H1 (cell line): ENCODE data around the gene BICRAL. TPM values are rescaled to one million over a fixed set of nuclear protein-coding genes. Genes with fewer than 3 reads are reported as not detected.

ENCODE experiments used
- CTCF ChIA-PET: fragments of 300-600 bp; sonication (Branson Sonifier 250); formaldehyde crosslinking; loops from one replicate; lab custom pipeline; 2021; ENCODE audit not compliant: partially characterized antibody; lab: Charles Lee
- POLR2A ChIA-PET: fragments of 300-600 bp; sonication (Branson Sonifier 250); formaldehyde crosslinking; loops from one replicate; lab custom pipeline; 2021; ENCODE audit warnings: inconsistent platforms; ENCODE audit not compliant: partially characterized antibody; lab: Charles Lee
- DNase-seq, 2 experiments: peaks; one replicate each; pipeline versions ENCODE4 v3.0.0 to v3.0.0-alpha.2; 2010 to 2022; ENCODE audit warnings: low spot score in 2 of 2, low read depth in 1 of 2, mixed read lengths in 1 of 2
- FAIRE-seq: peaks from 2 replicates; lab custom pipeline; 2011; peaks lifted over from hg19 to GRCh38; lab: Jason Lieb, UNC
- H2AFZ ChIP-seq: 2 replicates; pipeline ENCODE4 v1.8.1; 2012; ENCODE audit warnings: low read length, inconsistent platforms
- H2AK5ac ChIP-seq: 2 replicates; pipeline ENCODE4 v1.6.1; 2013; ENCODE audit warnings: low read depth, low read length
- H2BK120ac ChIP-seq: replicated peaks from 2 replicates; pipeline ENCODE3; 2013; ENCODE audit warnings: low read depth, low read length, inconsistent platforms
- H2BK12ac ChIP-seq: 2 replicates; pipeline ENCODE4 v1.6.1; 2013; ENCODE audit warnings: low read depth, low read length
- H2BK15ac ChIP-seq: 2 replicates; pipeline ENCODE4 v1.6.1; 2013; ENCODE audit warnings: low read length
- H2BK20ac ChIP-seq: 2 replicates; pipeline ENCODE4 v1.6.1; 2013; ENCODE audit warnings: low read length
- H2BK5ac ChIP-seq: 2 replicates; pipeline ENCODE4 v1.6.1; 2013; ENCODE audit warnings: low read depth, low read length
- H3K14ac ChIP-seq: 2 replicates; pipeline ENCODE4 v1.6.1; 2013; ENCODE audit warnings: inconsistent platforms; ENCODE audit not compliant: insufficient read length
- H3K18ac ChIP-seq: 2 replicates; pipeline ENCODE4 v1.6.1; 2013; ENCODE audit warnings: low read length; ENCODE audit errors: extremely low read depth
- H3K23ac ChIP-seq: 2 replicates; pipeline ENCODE4 v1.6.1; 2013; ENCODE audit warnings: inconsistent platforms; ENCODE audit not compliant: insufficient read length
- H3K23me2 ChIP-seq: 2 replicates; pipeline ENCODE4 v1.6.1; 2013; ENCODE audit warnings: low read depth, low read length
- H3K27ac ChIP-seq: 2 replicates; pipeline ENCODE4 v1.6.1; 2011; ENCODE audit warnings: low read depth, low read length, inconsistent platforms
- H3K27me3 ChIP-seq, 4 experiments: replicated peaks in 1 of 4; 1 replicate in 1 of 4; 2 replicates in 3 of 4; pipeline versions ENCODE4 v1.6.1 to v1.8.1; 2011 to 2013; ENCODE audit warnings: low read length in 3 of 4, mild to moderate bottlenecking in 3 of 4, inconsistent platforms in 2 of 4, mixed read lengths in 2 of 4, moderate library complexity in 1 of 4; ENCODE audit not compliant: control insufficient read depth in 3 of 4, insufficient read depth in 3 of 4; ENCODE audit errors: extremely low read depth in 1 of 4
- H3K36me3 ChIP-seq, 4 experiments: 2 replicates each; pipeline versions ENCODE4 v1.6.1 to v1.8.1; 2011 to 2013; ENCODE audit warnings: mild to moderate bottlenecking in 4 of 4, low read length in 3 of 4, moderate library complexity in 2 of 4, control low read depth in 1 of 4, inconsistent platforms in 1 of 4; ENCODE audit not compliant: insufficient read depth in 4 of 4, control insufficient read depth in 2 of 4
- H3K4ac ChIP-seq: replicated peaks from 2 replicates; pipeline ENCODE3; 2013; ENCODE audit warnings: low read length, low read depth, mixed read lengths, inconsistent platforms; ENCODE audit not compliant: insufficient read length
- H3K4me1 ChIP-seq, 4 experiments: replicated peaks in 1 of 4; 1 replicate in 1 of 4; 2 replicates in 3 of 4; pipeline versions ENCODE4 v1.6.1 to v1.8.1; 2011 to 2013; ENCODE audit warnings: low read length in 3 of 4, inconsistent platforms in 2 of 4, mixed read lengths in 1 of 4; ENCODE audit not compliant: insufficient read depth in 4 of 4, control insufficient read depth in 3 of 4
- H3K4me2 ChIP-seq, 2 experiments: 2 replicates each; pipeline versions ENCODE4 v1.6.1 to v1.8.1; 2011 to 2013; ENCODE audit warnings: low read depth in 2 of 2, low read length in 2 of 2, control low read depth in 1 of 2, inconsistent platforms in 1 of 2, mild to moderate bottlenecking in 1 of 2; ENCODE audit not compliant: insufficient read depth in 1 of 2
- H3K4me3 ChIP-seq, 4 experiments: fragments of 200-600, 300-600 bp in 1 of 4; sonication (generic), shearing (Covaris generic), sonication (Bioruptor Twin) in 1 of 4; 2 replicates each; pipeline versions ENCODE4 v1.5.1 to v1.8.1; 2011 to 2016; ENCODE audit warnings: low read length in 4 of 4, low read depth in 3 of 4, control low read depth in 2 of 4, inconsistent platforms in 2 of 4, mild to moderate bottlenecking in 2 of 4, mixed read lengths in 1 of 4, moderate library complexity in 1 of 4; ENCODE audit not compliant: insufficient read depth in 2 of 4; ENCODE audit errors: extremely low read depth in 1 of 4
- H3K56ac ChIP-seq: replicated peaks from 2 replicates; pipeline ENCODE3; 2013; ENCODE audit warnings: low read depth, mild to moderate bottlenecking, mixed read lengths, low read length, inconsistent platforms; ENCODE audit not compliant: insufficient read length
- H3K79me1 ChIP-seq: 2 replicates; pipeline ENCODE4 v1.6.1; 2013; ENCODE audit warnings: low read depth, low read length, control low read depth
- H3K79me2 ChIP-seq, 2 experiments: 2 replicates each; pipeline versions ENCODE4 v1.6.1 to v1.8.1; 2012 to 2013; ENCODE audit warnings: low read length in 2 of 2, mild to moderate bottlenecking in 2 of 2, inconsistent platforms in 1 of 2; ENCODE audit not compliant: insufficient read depth in 2 of 2, control insufficient read depth in 1 of 2
- H3K9ac ChIP-seq, 4 experiments: replicated peaks in 1 of 4; 1 replicate in 1 of 4; 2 replicates in 3 of 4; pipeline versions ENCODE4 v1.6.1 to v1.8.1; 2011 to 2013; ENCODE audit warnings: low read depth in 3 of 4, low read length in 3 of 4, control low read depth in 2 of 4, mild to moderate bottlenecking in 2 of 4, moderate library complexity in 2 of 4, inconsistent platforms in 1 of 4; ENCODE audit errors: extremely low read depth in 1 of 4
- H3K9me3 ChIP-seq, 2 experiments: 2 replicates each; pipeline versions ENCODE4 v1.6.1 to v1.8.1; 2012 to 2013; ENCODE audit warnings: mild to moderate bottlenecking in 2 of 2, moderate library complexity in 2 of 2, control low read depth in 1 of 2, inconsistent platforms in 1 of 2, low read depth in 1 of 2, low read length in 1 of 2, mixed read lengths in 1 of 2; ENCODE audit not compliant: insufficient read depth in 2 of 2
- H4K20me1 ChIP-seq, 2 experiments: replicated peaks in 1 of 2; 2 replicates each; pipeline versions ENCODE3 to v1.8.1; 2011 to 2013; ENCODE audit warnings: inconsistent platforms in 2 of 2, low read length in 2 of 2, mild to moderate bottlenecking in 1 of 2; ENCODE audit not compliant: insufficient read depth in 2 of 2, control insufficient read depth in 1 of 2
- H4K5ac ChIP-seq: 2 replicates; pipeline ENCODE4 v1.6.1; 2013; ENCODE audit warnings: low read length, low read depth, mixed read lengths, inconsistent platforms; ENCODE audit not compliant: insufficient read length
- H4K8ac ChIP-seq: 2 replicates; pipeline ENCODE4 v1.8.0; 2013; ENCODE audit warnings: mild to moderate bottlenecking, moderate library complexity, low read length, inconsistent platforms; ENCODE audit not compliant: insufficient read depth; ENCODE audit errors: extremely low read depth
- H4K91ac ChIP-seq: replicated peaks from 2 replicates; pipeline ENCODE3; 2013; ENCODE audit warnings: low read length, mixed read lengths, inconsistent platforms; ENCODE audit not compliant: insufficient read length
- NRF1 ChIP-seq: IDR thresholded peaks from 2 replicates; pipeline ENCODE4 v1.6.1; 2011; ENCODE audit warnings: mild to moderate bottlenecking, low read depth, low read length, improper control_type of control experiment
- PHF8 ChIP-seq: fragments of 200-600 bp; sonication (generic); conservative IDR thresholded peaks from 2 replicates; pipeline ENCODE4 v1.7.1; 2012; ENCODE audit warnings: low read depth, mild to moderate bottlenecking, inconsistent platforms, low read length, moderate library complexity
- POU5F1 ChIP-seq: IDR thresholded peaks from 2 replicates; pipeline ENCODE4 v1.6.1; 2011; ENCODE audit warnings: low read depth, mild to moderate bottlenecking, low read length, moderate library complexity
- RFX5 ChIP-seq: IDR thresholded peaks from 2 replicates; pipeline ENCODE4 v1.6.1; 2011; ENCODE audit warnings: low read depth, low read length, improper control_type of control experiment, borderline replicate concordance
- SIN3A ChIP-seq, 2 experiments: IDR thresholded peaks in 1 of 2; conservative IDR thresholded peaks in 1 of 2; 2 replicates each; pipeline ENCODE4 v1.6.1; 2011 to 2012; ENCODE audit warnings: low read length in 2 of 2, improper control_type of control experiment in 1 of 2, low read depth in 1 of 2, mild to moderate bottlenecking in 1 of 2
- SP1 ChIP-seq: IDR thresholded peaks from 2 replicates; pipeline ENCODE4 v1.6.1; 2011; ENCODE audit warnings: low read depth, low read length
- TEAD4 ChIP-seq: IDR thresholded peaks from 2 replicates; pipeline ENCODE4 v1.6.1; 2012; ENCODE audit warnings: low read depth, low read length, inconsistent platforms, mixed read lengths
- ZNF274 ChIP-seq: IDR thresholded peaks from 2 replicates; pipeline ENCODE4 v1.7.0; 2012; ENCODE audit warnings: low read length, borderline replicate concordance; ENCODE audit errors: extremely low read depth
- whole genome bisulfite sequencing, 2 experiments: shearing (Covaris generic) in 1 of 2; methylation state at CpG; one replicate each; pipeline versions ENCODE4 v1.1.6 to v1.1.7; 2013 to 2015; ENCODE audit warnings: low lambda C conversion rate in 2 of 2, mixed read lengths in 2 of 2, inconsistent platforms in 1 of 2, low coverage in 1 of 2, missing lambda C conversion rate in 1 of 2; ENCODE audit not compliant: insufficient replicate concordance in 2 of 2, insufficient coverage in 1 of 2, insufficient read length in 1 of 2; ENCODE audit errors: extremely low coverage in 1 of 2, missing lambda C conversion rate in 1 of 2; 5-methylcytosine and 5-hydroxymethylcytosine counted together
- polyA plus RNA-seq, 7 experiments: library from polyadenylated mRNA; depleted of rRNA in 3 of 7; stranded (reverse) in 5 of 7; unstranded in 2 of 7; fragments of >200 nt in 5 of 7; fragments of 200-250 nt in 2 of 7; gene quantifications; 1 replicate in 5 of 7; 2 replicates in 1 of 7; 4 replicates in 1 of 7; pipeline versions ENCODE4 v1.2.1 to v1.2.3, GENCODE V29; 2011 to 2013; ENCODE audit warnings: missing spikeins in 2 of 7, mixed read lengths in 2 of 7
- total RNA-seq: library from RNA; stranded (reverse); fragmentation: NEBNext Ultra II Directional; extraction: Animal tissue kit (Norgen Biotek cat#: 25700); gene quantifications from 2 replicates; pipeline ENCODE4 v1.2.1, GENCODE V29; 2021

The BICRAL gene
- total and polyA plus RNA-seq, 2 of the 8 experiments (the other 6 are each of a cell fraction or from before 2014, with no cell fraction given), result 9.4 to 12.2 TPM

GRCh38 chr6:42848700-42849099 lies 66.8 kb downstream of the BICRAL start:
- H3K9ac ChIP-seq, result no peak overlapping the region
- H3K23me2 ChIP-seq, result no peaks in the 10 kb centered on the region
- no peaks in the 10 kb centered on the region for H3K27me3 ChIP-seq
- H3K4ac ChIP-seq, result no peak overlapping the region
- H2BK5ac ChIP-seq, result no peak overlapping the region
- no peak overlapping the region for H2BK120ac ChIP-seq
- no peak overlapping the region for H4K91ac ChIP-seq
- no peak overlapping the region for H2BK15ac ChIP-seq
- H2BK12ac ChIP-seq, result no peak overlapping the region
- no peak overlapping the region for H3K18ac ChIP-seq
- no peaks in the 10 kb centered on the region for H4K20me1 ChIP-seq
- peaks cover 0 to 15% (median 4%) of the 10 kb centered on the region in 4 experiments; a peak in 2 of 8 replicates for H3K36me3 ChIP-seq
- no peaks in the 10 kb centered on the region for H3K79me2 ChIP-seq
- TF ChIP-seq RFX5, result no peak
- no peak for TF ChIP-seq SP1
- no peak for TF ChIP-seq TEAD4
- no peak for TF ChIP-seq PHF8
- TF ChIP-seq POU5F1, result no peak
- no peak for TF ChIP-seq NRF1
- no peak for TF ChIP-seq SIN3A (conservative IDR thresholded peaks at IDR 0.05 in 1 of 2, IDR thresholded peaks at IDR 0.05 in 1 of 2; ENCODE audit: low read depth in 1 of 2, low read length in 2 of 2)
- TF ChIP-seq ZNF274, result no peak
- H3K27ac ChIP-seq, result no peak overlapping the region
- no peak overlapping the region for H4K8ac ChIP-seq
- ChIA-PET POLR2A (interaction anchor here (2.4 kb wide), 1 partner anchor 31 kb away, joined by 6 read pairs; the partner anchor contains the start of gene RPL7L1), CTCF (no interaction called here)
- no peak for FAIRE-seq
- H3K4me3 ChIP-seq, result no peak overlapping the region
- H2AFZ ChIP-seq, result no peak overlapping the region
- no peaks in the 10 kb centered on the region; the same call in 1 of the 2 replicates for H3K79me1 ChIP-seq
- H3K4me1 ChIP-seq, result no peaks in the 10 kb centered on the region
- H3K23ac ChIP-seq, result no peak overlapping the region
- no peak overlapping the region for H3K4me2 ChIP-seq
- no peak overlapping the region for H2AK5ac ChIP-seq
- 94% methylated on average over 4 of the region's 4 CpGs; no CpG with 5 or more reads in 1 of the 2 experiments for WGBS, 2 experiments
- no peak for DNase-seq
- H3K56ac ChIP-seq, result no peak overlapping the region
- no peak overlapping the region for H2BK20ac ChIP-seq
- H3K9me3 ChIP-seq, result no peaks in the 10 kb centered on the region; a peak in 1 of 4 replicates
- no peak overlapping the region for H3K14ac ChIP-seq
- H4K5ac ChIP-seq, result no peak overlapping the region
